ENCODE data around the gene SYTL3.

GRCh38 chr6:158680015-158680414 is 30.2 kb downstream of the SYTL3 start:
- TF ChIP-seq CTCF (conservative IDR thresholded peaks at IDR 0.05; ENCODE audit: low read length) (no peak), EZH2phosphoT487 (IDR thresholded peaks at IDR 0.05; ENCODE audit: borderline replicate concordance) (no peak)
